Germinal center (tissue), 1 donor: ENCODE results near the gene ATP6V1G3.
"Not testable (repeated sequence)": the region's sequence is repeated elsewhere in the genome, so short reads cannot be mapped to it uniquely, and the experiment has no call there.

ENCODE experiments used
- DNase-seq: peaks from one replicate; pipeline ENCODE4 v3.0.0; 2012; ENCODE audit warnings: mixed read lengths, low spot score

ATP6V1G3 gene

DNA sequence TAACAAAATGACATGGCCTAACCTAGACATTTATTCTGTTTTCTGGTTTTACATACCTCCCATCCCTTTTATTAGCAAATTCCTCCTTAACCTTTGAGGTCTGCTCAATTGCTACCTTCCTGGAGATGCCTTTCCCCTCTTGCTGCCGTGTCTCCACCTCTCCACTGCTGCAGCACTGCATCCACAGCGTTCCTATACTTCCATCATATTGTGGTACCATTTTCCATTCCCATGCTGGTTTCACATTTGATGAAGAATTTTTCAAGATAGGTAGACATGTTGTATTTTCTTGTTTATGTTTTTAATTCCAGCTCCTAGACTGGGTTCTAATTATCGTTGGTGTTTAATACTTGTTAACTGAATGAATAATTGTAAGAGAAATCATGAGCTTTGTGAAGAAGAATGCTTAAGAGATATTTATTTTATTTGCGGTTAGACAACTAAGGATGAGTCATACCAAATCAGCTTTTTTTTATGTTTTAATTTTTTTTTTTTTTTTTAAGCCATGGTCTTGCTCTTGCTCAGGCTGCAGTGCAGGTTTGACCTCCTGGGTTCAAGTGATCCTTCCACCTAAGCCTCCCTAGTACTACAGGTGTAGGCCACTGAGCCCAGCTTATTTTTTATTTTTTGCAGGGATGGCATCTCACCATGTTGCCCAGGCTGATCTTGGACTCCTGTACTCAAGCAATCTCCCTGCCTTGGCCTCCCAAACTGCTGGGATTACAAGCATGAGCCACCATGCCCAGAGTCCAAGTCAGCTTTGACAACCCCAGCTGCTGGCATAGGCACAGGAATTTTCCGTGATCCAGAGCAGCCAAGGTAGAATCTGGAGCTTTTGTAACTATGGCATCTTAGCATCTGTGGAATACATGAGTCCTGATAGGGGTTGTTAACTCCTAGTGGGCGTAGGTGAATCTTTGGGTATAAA is 44.0 kb downstream of the ATP6V1G3 start:
- DNase-seq = no peak

GRCh38 chr1:198495631-198496030 is 44.8 kb downstream of the ATP6V1G3 start:
- no peak for DNase-seq

DNA sequence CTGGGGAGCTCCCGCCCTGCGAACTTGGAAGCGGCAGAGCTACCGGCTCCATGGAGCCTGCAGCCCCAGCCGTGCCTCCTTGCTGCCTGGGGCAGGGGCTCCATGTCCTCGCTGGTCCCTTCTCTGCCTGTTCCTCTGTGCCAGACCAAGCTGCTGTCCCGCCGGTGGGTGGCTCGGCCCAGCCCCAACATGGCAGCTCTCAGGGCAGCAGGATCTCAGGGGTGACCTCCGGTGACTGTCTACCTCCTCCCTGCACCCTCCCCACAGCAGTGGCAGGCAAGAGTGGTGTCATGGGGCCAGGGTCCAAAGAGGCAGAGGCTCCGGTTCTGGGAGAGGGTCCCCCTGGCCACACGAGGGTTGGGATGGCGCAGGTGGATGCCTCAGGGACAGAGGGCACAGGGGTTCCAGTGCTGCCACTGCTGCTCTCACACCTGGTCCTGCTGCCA is 45.8 kb downstream of the ATP6V1G3 start:
- no peak for DNase-seq

DNA sequence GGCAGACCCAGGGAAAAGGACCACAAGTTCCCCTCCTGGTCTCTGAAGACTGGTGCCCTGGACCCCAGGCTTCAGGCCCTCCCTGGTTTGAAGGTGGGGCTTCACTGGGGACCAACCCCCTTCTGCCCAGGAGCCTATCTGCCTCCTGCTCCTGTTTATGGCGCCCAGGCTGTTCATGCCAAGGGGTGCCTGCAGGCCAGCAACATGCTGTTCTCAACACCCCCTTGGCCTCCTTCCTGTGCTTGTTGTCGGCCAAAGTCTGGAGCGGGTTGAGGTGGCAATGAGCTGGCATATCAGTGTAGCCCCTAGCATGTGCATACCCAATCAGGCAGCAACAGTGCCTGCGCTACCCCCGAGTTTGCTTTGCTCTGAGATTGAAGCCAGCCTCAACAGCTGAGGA is 46.3 kb downstream of the ATP6V1G3 start:
- no peak for DNase-seq

GRCh38 chr1:198493329-198493728 is 47.2 kb downstream of the ATP6V1G3 start:
- no peak for DNase-seq

GRCh38 chr1:198492872-198493271 is 47.6 kb downstream of the ATP6V1G3 start:
- DNase-seq = no peak

- DNase-seq = no peak
Observed at GRCh38 chr1:198491596-198491995, 48.9 kb downstream of the ATP6V1G3 start.

- no peak for DNase-seq
Observed at GRCh38 chr1:198491028-198491427, 49.5 kb downstream of the ATP6V1G3 start.

GRCh38 chr1:198490224-198490623 is 50.3 kb downstream of the ATP6V1G3 start:
- no peak for DNase-seq

DNA sequence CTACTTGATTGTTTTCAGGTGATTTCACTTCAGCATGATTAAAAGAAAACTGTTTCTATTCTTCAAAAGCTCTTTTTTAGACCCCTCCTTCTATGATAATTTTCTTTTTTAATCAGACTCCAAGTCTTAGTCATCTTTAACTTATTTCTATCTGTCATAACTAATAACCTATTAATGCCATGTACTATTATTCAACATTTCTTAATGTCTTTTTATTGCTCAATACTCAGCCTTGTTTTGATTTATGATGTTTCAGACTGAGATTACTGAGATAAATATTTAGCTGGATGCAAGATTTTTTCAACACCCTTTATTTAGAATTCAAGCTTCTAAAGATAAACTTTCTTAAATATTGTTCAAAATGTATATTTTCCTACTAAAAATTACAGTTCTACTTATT is 53.6 kb downstream of the ATP6V1G3 start:
- DNase-seq = no peak

- no peak for DNase-seq
Observed at GRCh38 chr1:198483645-198484044, 56.8 kb downstream of the ATP6V1G3 start.

DNA sequence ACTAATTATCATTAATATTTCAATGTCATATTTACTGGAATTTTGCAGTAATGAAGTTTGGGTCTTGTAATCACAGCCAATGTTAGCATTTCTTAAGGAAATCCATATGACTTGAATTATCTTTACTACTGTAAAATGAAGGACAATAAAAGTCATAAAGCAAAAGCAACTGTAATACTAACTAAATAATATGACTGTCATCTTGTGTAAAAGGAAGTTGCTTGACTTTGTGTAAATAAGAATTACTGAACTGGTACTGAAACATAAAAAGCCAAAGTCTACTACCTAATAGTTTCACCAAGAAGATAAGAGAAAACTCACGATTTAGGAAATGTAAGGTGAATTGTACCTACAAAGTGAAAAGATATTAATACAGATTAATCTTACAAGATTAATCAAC is 57.5 kb downstream of the ATP6V1G3 start:
- no peak for DNase-seq

GRCh38 chr1:198481661-198482060 is 58.8 kb downstream of the ATP6V1G3 start:
- DNase-seq = no peak

GRCh38 chr1:198480876-198481275 is 59.6 kb downstream of the ATP6V1G3 start:
- DNase-seq = no peak

- not testable (repeated sequence) for DNase-seq
Observed at GRCh38 chr1:198477354-198477753, 63.1 kb downstream of the ATP6V1G3 start.
